Astrocyte of the cerebellum (primary cell): ENCODE data around the gene C19orf85.

Experiments used
- DNase-seq: peaks from one replicate; pipeline ENCODE4 v3.0.0-alpha.2; 2011; ENCODE audit warnings: low read depth
- H3K4me3 ChIP-seq: 2 replicates; pipeline ENCODE4 v1.5.1; 2011; ENCODE audit warnings: mild to moderate bottlenecking, low read depth, low read length, moderate library complexity
- in situ Hi-C: cut with HindIII; loops from 2 replicates; pipeline ENCODE4 v1.10.0; 2017; ENCODE audit warnings: low sequenced_read_pairs
- TF ChIP-seq, protein P1 (sequence below): IDR thresholded peaks from 2 replicates; pipeline ENCODE4 v1.5.1; 2012; ENCODE audit warnings: low read length, low read depth, moderate library complexity, mild to moderate bottlenecking; ENCODE audit errors: missing control alignments

C19orf85 gene

DNA sequence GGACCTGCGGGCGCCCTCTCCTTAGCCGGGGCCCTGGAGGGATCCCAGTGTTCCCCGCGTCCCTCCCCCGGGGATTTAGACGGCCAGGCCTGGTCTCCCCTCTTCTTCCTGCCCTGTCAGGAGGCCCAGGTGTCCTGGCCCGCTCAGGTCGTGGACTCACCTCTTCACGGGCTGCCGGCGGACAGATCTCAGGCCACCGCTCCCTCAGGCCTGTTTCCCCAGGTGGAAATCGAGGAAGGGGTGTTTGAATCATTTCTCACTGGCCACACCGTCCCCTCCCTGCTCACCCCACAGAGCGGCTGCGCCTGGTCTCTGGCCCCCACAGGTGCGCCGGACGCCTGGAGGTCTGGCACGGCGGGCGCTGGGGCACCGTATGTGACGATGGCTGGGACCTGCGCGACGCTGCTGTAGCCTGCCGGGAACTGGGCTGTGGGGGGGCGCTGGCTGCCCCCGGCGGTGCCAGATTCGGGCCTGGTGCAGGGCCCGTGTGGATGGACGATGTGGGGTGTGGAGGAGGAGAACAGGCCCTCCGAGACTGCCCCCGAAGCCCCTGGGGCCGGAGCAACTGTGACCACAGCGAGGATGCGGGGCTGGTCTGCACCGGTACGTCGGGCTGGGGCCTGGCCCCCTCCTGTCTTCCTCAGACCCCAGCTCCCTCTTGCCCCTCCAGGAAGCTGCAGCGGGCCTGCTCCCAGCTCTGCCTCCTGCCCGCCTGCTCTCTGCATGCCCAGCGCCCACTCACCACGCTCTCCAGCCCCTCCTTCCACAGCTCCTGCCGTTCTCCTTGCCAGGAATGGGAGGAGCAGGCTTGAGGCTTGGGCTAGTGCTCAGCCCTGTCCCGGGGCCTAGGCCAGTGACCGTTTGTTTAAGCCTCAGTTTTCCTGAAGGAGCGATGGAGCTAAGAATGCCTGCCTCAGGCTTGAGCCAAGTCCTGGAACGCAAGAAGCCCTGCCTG is 26.2 kb upstream of the C19orf85 start:
- DNase-seq = no peak
- H3K4me3 ChIP-seq = no peak overlapping the region
- in situ Hi-C loops = no loop called here
- TF ChIP-seq, protein P1, sequence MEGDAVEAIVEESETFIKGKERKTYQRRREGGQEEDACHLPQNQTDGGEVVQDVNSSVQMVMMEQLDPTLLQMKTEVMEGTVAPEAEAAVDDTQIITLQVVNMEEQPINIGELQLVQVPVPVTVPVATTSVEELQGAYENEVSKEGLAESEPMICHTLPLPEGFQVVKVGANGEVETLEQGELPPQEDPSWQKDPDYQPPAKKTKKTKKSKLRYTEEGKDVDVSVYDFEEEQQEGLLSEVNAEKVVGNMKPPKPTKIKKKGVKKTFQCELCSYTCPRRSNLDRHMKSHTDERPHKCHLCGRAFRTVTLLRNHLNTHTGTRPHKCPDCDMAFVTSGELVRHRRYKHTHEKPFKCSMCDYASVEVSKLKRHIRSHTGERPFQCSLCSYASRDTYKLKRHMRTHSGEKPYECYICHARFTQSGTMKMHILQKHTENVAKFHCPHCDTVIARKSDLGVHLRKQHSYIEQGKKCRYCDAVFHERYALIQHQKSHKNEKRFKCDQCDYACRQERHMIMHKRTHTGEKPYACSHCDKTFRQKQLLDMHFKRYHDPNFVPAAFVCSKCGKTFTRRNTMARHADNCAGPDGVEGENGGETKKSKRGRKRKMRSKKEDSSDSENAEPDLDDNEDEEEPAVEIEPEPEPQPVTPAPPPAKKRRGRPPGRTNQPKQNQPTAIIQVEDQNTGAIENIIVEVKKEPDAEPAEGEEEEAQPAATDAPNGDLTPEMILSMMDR = no peak

DNA sequence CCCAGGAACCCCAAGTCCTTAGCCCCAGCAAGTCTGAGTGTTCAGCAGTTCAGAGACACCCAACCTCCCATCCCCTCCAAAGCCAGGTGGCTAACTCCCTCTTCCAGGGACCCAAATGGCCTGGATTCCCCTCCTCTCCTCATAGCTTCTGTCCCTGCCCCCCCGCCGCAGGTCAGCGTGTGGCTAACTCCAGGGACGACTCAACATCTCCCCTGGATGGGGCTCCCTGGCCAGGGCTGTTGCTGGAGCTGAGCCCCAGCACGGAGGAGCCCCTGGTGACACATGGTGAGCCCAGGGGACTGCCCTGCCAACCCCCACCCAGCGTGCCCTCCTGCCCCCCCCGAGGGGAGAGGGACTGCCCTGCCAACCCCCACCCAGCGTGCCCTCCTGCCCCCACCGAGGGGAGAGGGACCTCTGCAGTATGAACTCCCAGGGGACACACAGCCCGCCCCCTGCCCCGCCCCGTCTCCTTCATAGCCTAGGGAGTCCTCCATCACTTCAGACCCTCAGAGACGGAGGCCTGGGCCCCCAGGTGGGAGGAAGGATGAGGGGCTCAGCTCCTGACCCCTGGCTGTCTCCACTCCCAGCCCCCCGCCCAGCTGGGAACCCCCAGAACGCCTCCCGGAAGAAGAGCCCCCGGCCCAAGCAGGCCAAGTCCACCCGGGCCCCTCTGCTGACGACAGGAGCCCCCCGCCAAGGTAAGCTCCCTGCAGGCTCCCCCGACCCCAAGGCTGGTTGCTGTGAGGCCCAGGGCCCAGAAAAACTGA is 25.3 kb upstream of the C19orf85 start:
- TF ChIP-seq, protein P1 = no peak
- no peak overlapping the region for H3K4me3 ChIP-seq
- in situ Hi-C loops = no loop called here
- DNase-seq = no peak

- in situ Hi-C loops = no loop called here
- TF ChIP-seq, protein P1 = no peak
- no peak overlapping the region for H3K4me3 ChIP-seq
- DNase-seq = no peak
Observed at GRCh38 chr19:55488986-55489710, 24.6 kb upstream of the C19orf85 start.

GRCh38 chr19:55487924-55488687 is 23.6 kb upstream of the C19orf85 start, which contains the start of gene SSC5D:
Gene SSC5D, plus strand, starts transcription at chr19:55488436. Its CDS starts 154 bp downstream, at chr19:55488590.
- DNase-seq = no peak
- peak within 1 kb of the TSS; percentile 30 for H3K4me3 ChIP-seq

DNA sequence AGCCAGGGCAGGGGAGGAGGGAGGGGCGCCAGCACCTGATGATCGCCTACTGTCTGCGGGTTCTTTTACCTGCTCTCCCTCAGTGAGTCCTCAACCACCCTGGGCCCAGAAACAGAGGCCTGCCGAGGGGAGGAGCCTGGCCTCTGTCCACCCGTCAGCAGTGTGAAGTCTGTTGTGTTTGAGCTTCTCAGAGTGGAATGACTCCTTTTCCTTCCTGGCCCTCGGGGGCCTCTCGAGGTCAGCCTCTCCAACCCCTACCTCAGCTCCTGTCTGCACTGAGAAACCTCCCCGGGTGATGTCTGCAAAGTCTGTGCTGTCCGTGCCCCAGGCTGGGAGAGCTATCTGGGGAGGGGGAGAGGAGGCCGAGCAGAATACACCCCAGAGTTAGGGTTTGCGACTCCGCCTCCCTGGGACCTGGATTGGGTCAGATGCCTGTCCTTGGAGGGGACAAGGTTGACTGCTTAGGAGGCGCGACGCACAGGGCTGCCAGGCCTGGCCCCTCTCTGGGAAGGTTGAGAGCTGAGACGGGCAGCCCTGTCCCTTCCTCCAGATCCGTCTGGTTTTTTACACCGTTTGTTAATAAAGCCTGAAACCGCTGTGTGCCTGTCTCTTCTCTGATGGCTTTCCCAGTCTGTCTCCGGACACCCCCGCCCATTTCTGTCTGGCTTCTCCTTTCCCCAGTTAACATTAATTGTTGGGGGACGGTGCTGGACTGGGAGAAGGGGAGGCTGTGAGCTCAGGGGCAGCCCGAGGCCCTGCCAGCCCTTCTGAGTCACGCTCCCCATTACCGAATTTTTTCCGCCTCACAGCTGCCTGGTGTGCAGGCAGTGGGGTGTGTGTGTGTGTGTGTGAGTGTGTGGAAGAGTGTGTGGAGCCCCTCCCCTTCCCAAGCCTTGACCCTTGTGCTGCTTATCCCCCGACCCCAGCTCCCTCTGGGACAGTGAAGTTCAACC is 22.7 kb upstream of the C19orf85 start:
- in situ Hi-C loops = no loop called here
- peak; percentile 88 for DNase-seq
- peak overlapping the region; percentile 27 for H3K4me3 ChIP-seq
- TF ChIP-seq, protein P1 = no peak

More at GRCh38 chr19:55487924-55488687, 23.6 kb upstream of the C19orf85 start, which contains the start of gene SSC5D:
- TF ChIP-seq, protein P1 = no peak
- in situ Hi-C loops = no loop called here
